Activated CD4-positive, alpha-beta T cell treated with anti-CD3 and anti-CD28 coated beads for 4 hours (primary cell): Measurements from ENCODE around the gene CNN3.

ENCODE experiments used
- DNase-seq, 2 donors: peaks; one replicate each; pipeline ENCODE4 v3.0.0-alpha.2; 2020

The CNN3 gene

DNA sequence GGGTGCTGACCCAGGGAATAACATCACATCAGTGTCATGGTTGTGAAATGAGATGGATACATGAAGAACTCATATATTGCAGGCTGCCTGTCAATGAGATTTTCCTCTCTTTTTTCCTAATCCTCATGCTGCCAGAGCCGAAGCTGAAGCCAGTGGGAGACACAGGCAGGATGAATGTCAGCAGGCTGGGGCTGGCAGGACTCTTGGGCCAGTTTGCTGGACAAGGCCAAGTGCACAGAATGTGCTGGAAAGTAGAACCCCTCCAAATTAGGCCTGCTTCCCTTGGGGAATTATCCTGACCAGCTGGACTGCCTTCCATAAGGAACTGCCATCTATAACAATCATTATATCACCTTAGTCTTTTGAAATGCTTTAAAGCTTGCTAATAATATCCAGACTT is 75.3 kb downstream of the CNN3 start:
- DNase-seq: no peak
